ENCODE data around the gene LAMP2. TPM values are rescaled to one million over a fixed set of nuclear protein-coding genes. Genes with fewer than 3 reads are reported as not detected.

Gene LAMP2
- 84.4 and 132 TPM in 2 replicates for total RNA-seq

GRCh38 chrX:120468825-120469525 is at the start of gene LAMP2:
LAMP2 (minus strand) TSS chrX:120469296; CDS start chrX:120469169, 127 bp downstream.

Other genes starting within 250 kb of the LAMP2 start
- gene ZBTB33, start 218.5 kb downstream of the LAMP2 start, total RNA-seq, result 9.8 and 15.2 TPM in 2 replicates
- gene TMEM255A, start 157.8 kb downstream of the LAMP2 start, total RNA-seq, result not detected in 2 replicates
- not detected in 2 replicates for gene ATP1B4, start 107.2 kb downstream of the LAMP2 start, total RNA-seq
- gene CUL4B, start 91.7 kb upstream of the LAMP2 start, total RNA-seq, result 16.4 and 22.9 TPM in 2 replicates
- gene MCTS1, start 134.8 kb upstream of the LAMP2 start, total RNA-seq, result 60.4 and 61.2 TPM in 2 replicates
- gene C1GALT1C1, start 160.8 kb upstream of the LAMP2 start, total RNA-seq, result 11.2 and 14.6 TPM in 2 replicates

Measured in hair follicular keratinocyte (primary cell).